AG09319 (cell line): ENCODE data around the gene ARAP1.

ENCODE experiments used
- DNase-seq: peaks from one replicate; pipeline ENCODE4 v3.0.0-alpha.2; 2010; ENCODE audit warnings: low read depth; ENCODE audit errors: extremely low read depth
- CTCF ChIP-seq: IDR thresholded peaks from 2 replicates; pipeline ENCODE4 v1.5.1; 2011; ENCODE audit warnings: low read depth, mild to moderate bottlenecking, inconsistent platforms, low read length, moderate library complexity

The ARAP1 gene

GRCh38 chr11:72789493-72790131 is 37.4 kb upstream of the ARAP1 start:
- no peak for DNase-seq
- TF ChIP-seq CTCF = no peak

GRCh38 chr11:72788241-72788640 is 36.0 kb upstream of the ARAP1 start:
- no peak for DNase-seq
- no peak for TF ChIP-seq CTCF

GRCh38 chr11:72787216-72788104 is 35.3 kb upstream of the ARAP1 start:
- DNase-seq = no peak
- no peak for TF ChIP-seq CTCF

- TF ChIP-seq CTCF = no peak
- DNase-seq = no peak
Measured at GRCh38 chr11:72786305-72787215, 34.4 kb upstream of the ARAP1 start.

- TF ChIP-seq CTCF = no peak
- DNase-seq = no peak
Measured at GRCh38 chr11:72784662-72785061, 32.5 kb upstream of the ARAP1 start.

GRCh38 chr11:72783144-72783905 is 31.1 kb upstream of the ARAP1 start:
- no peak for DNase-seq
- TF ChIP-seq CTCF = no peak
